Ramos (cell line): ENCODE measurements around the gene OGFR.

Experiments
- in situ Hi-C: fragments of 300-500 bp; cut with MboI; formaldehyde crosslinking; loops from one replicate; pipeline ENCODE4 v1.14.3; 2022; ENCODE audit warnings: low sequenced_read_pairs; ENCODE audit not compliant: unreplicated experiment

The OGFR gene

GRCh38 chr20:62822239-62822787, 17.7 kb downstream of the OGFR start:
- in situ Hi-C loops: no loop called here

GRCh38 chr20:62822788-62823651, 18.4 kb downstream of the OGFR start:
- in situ Hi-C loops: no loop called here

DNA sequence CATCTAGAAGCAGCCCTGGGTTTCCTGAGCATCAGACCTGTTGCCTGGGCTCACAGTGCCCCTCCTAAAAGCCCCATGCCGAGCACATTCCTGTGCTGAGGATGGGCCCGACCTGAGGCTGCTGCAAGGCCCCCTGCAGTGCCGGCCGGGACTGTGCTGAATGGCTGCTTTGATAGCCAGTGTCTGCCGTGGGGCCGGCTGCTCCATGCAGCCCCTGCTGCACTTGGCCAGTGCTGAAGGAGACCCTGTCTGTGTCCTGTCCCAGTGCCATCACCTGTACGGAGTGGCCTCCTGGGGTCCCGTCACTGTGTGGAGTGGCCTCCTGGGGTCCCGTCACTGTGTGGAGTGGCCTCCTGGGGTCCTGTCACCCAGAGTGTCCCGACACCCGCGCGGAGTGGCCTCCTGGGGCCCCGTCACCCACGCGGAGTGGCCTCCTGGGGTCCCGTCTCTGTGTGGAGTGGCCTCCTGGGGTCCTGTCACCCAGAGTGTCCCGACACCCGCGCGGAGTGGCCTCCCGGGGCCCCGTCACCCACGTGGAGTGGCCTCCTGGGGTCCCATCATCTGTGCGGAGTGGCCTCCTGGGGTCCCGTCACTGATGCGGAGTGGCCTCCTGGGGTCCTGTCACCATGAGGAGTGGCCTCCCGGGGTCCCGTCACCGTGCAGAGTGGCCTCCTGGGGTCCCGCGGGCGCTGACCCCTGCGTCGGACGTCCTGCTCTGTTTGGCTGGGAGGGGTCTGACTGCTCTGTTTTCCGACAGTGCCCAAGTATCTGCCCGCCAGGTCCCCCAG, 19.2 kb downstream of the OGFR start:
- in situ Hi-C loops: no loop called here

DNA sequence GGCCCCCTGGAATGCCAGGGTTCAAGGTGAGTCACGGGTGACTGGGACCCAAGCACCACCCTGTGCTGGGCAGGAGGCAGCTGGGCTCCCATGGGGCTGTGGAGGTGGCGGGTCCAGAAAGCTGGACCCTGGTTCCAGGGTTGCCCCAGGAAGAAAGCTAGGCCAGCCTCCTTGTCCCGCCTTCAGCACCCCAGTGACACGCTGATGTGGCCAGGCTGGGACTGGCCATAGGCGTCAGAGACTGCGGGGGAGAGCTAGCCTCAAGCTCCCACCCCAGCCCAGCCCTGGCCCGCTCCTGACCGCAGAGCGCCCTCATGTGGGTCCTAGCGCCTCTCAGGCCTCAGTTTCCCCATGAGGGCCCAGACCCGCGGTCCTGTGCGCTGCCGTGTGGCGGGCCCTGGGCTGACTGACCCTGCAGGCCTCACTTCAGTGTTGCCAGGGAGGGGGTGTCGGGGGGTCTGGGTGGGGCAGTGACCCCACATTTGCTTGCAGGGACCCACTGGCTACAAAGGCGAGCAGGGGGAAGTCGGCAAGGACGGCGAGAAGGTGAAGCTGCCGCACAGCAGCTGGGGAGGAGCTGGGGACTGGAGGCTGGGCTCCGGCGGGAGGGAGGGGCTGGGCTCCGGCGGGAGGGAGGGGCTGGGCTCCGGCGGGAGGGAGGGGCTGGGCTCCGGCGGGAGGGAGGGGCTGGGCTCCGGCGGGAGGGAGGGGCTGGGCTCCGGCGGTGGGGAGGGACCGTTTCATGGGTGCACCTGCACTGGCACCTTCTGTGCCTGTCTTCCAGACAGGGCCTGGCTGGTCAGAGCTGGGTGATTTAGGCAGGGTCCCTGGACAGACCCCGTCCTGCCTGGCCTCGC, 20.1 kb downstream of the OGFR start:
- in situ Hi-C loops: no loop called here

DNA sequence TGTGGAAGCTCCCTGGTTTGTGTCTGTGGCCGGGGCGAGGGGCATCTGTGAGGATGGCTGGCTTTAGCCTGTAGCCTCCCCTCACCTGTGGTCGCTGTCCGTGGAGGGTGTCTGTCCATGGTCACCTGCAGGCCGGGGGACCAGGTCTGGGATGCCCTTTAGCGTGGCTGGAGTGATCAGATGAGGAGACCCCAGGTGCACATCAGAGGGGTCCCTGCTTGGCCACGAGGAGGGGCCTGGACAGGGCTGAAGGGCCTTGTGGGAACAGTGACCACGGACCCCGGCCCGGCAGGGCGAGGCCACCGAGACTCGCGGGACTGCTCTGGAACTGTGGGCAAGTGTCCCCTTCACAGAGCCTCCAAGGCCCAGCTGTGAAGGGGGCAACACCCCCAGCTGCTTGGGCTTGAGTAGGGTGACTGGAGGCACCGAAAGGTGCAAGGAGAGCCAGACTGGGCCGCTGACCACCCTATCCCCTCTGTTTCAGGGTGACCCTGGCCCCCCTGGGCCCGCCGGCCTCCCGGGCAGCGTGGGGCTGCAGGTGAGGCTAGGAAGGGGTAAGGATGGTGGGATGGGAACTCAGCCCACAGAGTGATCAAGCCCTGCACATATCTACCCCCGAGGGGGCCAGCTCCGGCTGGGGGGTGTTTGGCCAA, 20.8 kb downstream of the OGFR start:
- in situ Hi-C loops: no loop called here

- in situ Hi-C loops: no loop called here
Observed at GRCh38 chr20:62825986-62826645, 21.5 kb downstream of the OGFR start.

- in situ Hi-C loops: no loop called here
Observed at GRCh38 chr20:62826646-62827310, 22.1 kb downstream of the OGFR start.

DNA sequence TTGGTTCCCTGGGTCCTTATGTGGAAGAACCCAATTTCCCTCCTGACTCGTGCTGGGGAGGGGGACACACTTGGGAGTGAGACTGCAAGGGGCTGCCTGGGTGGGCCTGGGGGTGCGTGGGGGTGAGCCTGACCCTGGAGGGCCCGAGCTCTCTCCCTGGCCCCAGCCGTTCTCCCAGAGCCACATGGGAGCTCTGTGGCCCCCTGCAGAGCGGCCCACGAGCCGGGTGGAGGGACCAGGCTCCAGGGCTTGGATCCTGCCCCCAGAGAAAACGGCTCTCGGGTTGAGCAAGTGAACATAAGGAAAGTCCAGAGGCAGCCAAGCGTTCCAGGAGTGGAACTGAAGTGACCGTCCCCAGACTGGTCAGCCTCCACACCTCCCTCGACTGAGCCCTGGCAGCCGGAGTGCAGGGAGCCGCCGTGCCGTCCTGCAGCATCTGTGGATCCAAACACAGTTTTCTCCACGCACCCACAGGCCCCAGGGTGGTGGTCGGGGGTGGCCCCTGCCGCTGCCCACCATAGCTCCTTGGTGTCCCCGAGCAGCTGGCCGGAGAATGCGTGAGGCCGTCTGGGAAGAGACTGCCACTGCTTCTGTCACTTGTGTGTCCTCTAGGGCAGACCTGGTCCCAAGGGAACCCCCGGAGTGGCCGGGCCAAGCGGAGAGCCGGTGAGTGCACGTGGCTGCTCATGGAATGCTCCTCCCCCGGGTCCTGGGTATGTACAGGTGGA, 22.8 kb downstream of the OGFR start:
- in situ Hi-C loops: no loop called here

DNA sequence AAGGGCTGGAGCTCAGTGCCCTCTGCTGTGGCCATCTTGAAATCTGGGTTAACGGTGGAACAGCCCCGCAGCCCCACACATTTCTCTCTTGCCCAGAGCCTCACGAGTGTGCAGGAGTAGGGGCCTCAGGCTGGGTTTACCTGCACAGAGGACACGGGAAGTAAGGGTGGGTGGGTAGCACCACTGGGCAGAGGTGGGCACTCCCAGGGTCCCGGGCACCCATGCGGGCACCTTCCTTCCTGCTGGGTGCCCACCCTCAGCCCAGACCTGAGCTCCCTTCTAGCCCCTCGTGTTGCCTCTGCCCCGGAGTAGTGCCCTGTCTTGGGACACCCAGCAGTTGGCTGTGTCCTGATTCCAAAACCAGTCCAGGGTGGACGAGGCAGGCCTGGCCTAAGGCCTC, 23.4 kb downstream of the OGFR start:
- in situ Hi-C loops: no loop called here

DNA sequence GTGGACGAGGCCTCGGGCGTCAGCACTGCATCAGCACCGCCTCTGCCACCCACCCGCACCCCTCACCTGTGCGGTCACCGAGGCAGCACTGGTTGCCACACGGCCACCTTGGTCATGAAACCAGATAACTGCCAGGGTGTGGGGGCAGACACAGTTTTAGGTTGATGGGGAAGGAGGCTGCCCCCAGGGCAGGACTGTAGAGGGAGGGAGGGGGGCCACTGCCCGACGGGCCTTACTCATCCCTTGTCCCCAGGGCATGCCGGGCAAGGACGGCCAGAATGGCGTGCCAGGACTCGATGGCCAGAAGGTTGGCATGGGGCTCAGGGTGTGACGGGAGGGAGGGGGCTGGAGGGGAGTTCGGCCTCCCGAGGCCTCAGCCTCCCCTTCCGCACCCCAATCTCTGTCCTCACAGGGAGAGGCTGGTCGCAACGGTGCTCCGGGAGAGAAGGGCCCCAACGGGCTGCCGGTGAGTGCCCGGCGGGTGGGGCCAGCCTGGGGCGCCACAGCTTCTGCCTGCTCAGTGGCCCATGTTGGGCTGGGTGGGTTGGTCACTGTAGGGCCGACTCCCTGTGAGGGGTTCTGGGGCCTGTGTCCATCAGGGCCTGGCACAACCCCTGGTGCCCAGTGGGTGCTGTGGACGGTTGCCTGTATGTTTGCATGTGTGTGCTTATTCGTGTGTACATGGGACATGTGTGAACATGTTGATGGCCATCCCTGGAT, 24.0 kb downstream of the OGFR start:
- in situ Hi-C loops: no loop called here

GRCh38 chr20:62829231-62830230, 24.9 kb downstream of the OGFR start:
- in situ Hi-C loops: no loop called here

GRCh38 chr20:62830251-62830650, 25.6 kb downstream of the OGFR start:
- in situ Hi-C loops: no loop called here

DNA sequence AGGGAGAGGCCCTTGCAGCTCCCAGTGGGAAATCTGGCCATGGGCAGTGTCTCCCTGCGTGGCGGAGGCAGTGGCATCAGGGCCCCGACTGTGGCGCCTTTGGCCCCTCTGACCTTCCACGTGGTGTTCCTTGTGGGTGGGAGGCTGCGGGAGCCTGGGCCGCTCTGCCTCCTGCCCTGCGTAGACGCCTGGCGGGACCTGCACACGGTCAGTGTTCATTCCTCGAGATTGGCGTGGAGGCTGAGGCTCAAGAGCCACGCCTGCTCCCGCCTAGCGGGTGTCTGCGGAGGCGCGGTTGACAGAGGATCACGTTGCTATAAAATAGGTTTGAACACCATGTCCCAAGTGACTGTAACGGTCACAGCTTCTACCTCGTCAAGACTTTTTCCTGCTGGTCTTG, 26.2 kb downstream of the OGFR start:
- in situ Hi-C loops: no loop called here

GRCh38 chr20:62831361-62831788, 26.7 kb downstream of the OGFR start:
- in situ Hi-C loops: no loop called here

- in situ Hi-C loops: no loop called here
Observed at GRCh38 chr20:62831854-62832211, 27.2 kb downstream of the OGFR start.

DNA sequence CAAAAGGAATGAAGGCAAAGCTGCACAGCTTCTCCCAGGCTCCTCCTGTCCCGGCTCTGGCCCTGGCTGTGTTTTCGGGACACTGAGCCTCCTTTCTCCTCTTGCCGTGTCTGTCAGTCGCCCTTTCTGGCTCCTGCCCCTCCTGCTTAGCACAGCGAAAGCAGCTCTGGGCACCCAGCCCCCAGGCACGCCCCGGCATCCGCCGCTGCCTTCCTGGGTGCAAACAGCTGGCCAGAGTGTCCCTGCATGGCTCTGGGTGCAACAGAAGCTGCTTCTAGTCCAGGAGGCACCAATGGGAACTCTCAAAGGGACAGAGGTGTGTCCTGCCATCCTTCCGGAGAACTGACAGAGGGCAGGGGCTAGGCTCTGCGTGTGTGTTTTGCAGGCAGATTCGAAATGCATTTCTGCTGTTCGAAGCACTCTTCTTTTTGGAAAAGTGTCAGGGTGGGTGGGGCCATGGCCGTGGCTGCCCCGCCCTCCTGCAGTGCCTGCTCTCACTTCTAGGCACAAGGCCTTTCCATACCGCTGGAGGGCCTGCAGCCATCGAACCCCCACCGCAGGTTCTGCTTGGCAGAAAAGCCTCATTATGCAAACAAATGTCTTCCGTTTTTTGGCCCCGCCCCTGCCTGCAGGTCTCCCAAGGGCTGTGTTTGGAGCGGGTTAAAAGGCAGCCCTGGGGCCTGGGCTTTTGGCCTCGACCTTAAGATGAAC, 27.7 kb downstream of the OGFR start:
- in situ Hi-C loops: no loop called here
